Measurements from ENCODE around the gene PLA2G4C. TPM values are rescaled to one million over a fixed set of nuclear protein-coding genes. Genes with fewer than 3 reads are reported as not detected.

Gene PLA2G4C, protein sequence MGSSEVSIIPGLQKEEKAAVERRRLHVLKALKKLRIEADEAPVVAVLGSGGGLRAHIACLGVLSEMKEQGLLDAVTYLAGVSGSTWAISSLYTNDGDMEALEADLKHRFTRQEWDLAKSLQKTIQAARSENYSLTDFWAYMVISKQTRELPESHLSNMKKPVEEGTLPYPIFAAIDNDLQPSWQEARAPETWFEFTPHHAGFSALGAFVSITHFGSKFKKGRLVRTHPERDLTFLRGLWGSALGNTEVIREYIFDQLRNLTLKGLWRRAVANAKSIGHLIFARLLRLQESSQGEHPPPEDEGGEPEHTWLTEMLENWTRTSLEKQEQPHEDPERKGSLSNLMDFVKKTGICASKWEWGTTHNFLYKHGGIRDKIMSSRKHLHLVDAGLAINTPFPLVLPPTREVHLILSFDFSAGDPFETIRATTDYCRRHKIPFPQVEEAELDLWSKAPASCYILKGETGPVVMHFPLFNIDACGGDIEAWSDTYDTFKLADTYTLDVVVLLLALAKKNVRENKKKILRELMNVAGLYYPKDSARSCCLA
- total RNA-seq, result 10 to 100 TPM; 25.7 to 61.1 (median 51.1) TPM

GRCh38 chr19:48110350-48110966 lies at the start of gene PLA2G4C:
Gene PLA2G4C (minus strand): TSS chr19:48110817. CDS start chr19:48106529, 4,288 bp downstream.
- Histone ChIP-seq H3K4me3 (peak within 1 kb of the TSS; percentile 55 to 66 (median 63)), H3K4me1 (peaks cover 25 to 34% of the 10 kb centered on the region in 2 donors), H3K27me3 (no peaks in the 10 kb centered on the region), H3K27ac (peak within 1 kb of the TSS; percentile 90 to 99 (median 96)), H3K9me3 (no peaks in the 10 kb centered on the region), H3K36me3 (no peaks in the 10 kb centered on the region)
- in situ Hi-C loops (cut with MboI; ENCODE audit: low sequenced_read_pairs in 4 of 4) (loop anchor here in 1 of 4 donors (25.0 kb wide), 1 partner anchor 148 kb away; no protein-coding TSS in a partner anchor), intact Hi-C loops (cut with DNase I; ENCODE audit: low total_unique reads) (no loop called here)
- ATAC-seq (peak; percentile 93 to 97), DNase-seq (peak; percentile 84 to 96)
- TF ChIP-seq CTCF (IDR thresholded peaks at IDR 0.05 in 4 of 5, conservative IDR thresholded peaks at IDR 0.05 in 1 of 5) (no peak), POLR2A (IDR thresholded peaks at IDR 0.05) (peak; percentile 92)

- no peak for TF ChIP-seq CTCF (IDR thresholded peaks at IDR 0.05 in 4 of 5, conservative IDR thresholded peaks at IDR 0.05 in 1 of 5)
- no peak for TF ChIP-seq POLR2A (IDR thresholded peaks at IDR 0.05)
- ATAC-seq, result no peak
- intact Hi-C loops (cut with DNase I; ENCODE audit: low total_unique reads) (no loop called here), in situ Hi-C loops (cut with MboI; ENCODE audit: low sequenced_read_pairs in 4 of 4) (loop anchor here (10.0 to 25.0 kb wide), 3 partner anchors 53 to 196 kb away; no protein-coding TSS in a partner anchor)
- no peaks in the 10 kb centered on the region for H3K36me3 ChIP-seq
- no peak overlapping the region for H3K27ac ChIP-seq
- no peaks in the 10 kb centered on the region for H3K9me3 ChIP-seq
- no peaks in the 10 kb centered on the region for H3K27me3 ChIP-seq
- DNase-seq, result no peak
- H3K4me1 ChIP-seq, result no peaks in the 10 kb centered on the region
- H3K4me3 ChIP-seq, result no peak overlapping the region
Observed at GRCh38 chr19:48158210-48158790, 47.7 kb upstream of the PLA2G4C start.

GRCh38 chr19:48154003-48154402 lies 43.4 kb upstream of the PLA2G4C start:
- H3K9me3 ChIP-seq, result no peaks in the 10 kb centered on the region
- ATAC-seq (no peak), DNase-seq (no peak)
- H3K4me3 ChIP-seq, result no peak overlapping the region
- no peaks in the 10 kb centered on the region for H3K27me3 ChIP-seq
- intact Hi-C loops (cut with DNase I; ENCODE audit: low total_unique reads), result no loop called here
- in situ Hi-C loops (cut with MboI; ENCODE audit: low sequenced_read_pairs in 4 of 4), result loop anchor here (5.0 to 25.0 kb wide), 4 partner anchors 47 to 192 kb away; no protein-coding TSS in a partner anchor
- no peak overlapping the region for H3K27ac ChIP-seq
- no peak for TF ChIP-seq CTCF (IDR thresholded peaks at IDR 0.05 in 4 of 5, conservative IDR thresholded peaks at IDR 0.05 in 1 of 5)
- no peak for TF ChIP-seq POLR2A (IDR thresholded peaks at IDR 0.05)
- no peaks in the 10 kb centered on the region for H3K36me3 ChIP-seq
- no peaks in the 10 kb centered on the region for H3K4me1 ChIP-seq

DNA sequence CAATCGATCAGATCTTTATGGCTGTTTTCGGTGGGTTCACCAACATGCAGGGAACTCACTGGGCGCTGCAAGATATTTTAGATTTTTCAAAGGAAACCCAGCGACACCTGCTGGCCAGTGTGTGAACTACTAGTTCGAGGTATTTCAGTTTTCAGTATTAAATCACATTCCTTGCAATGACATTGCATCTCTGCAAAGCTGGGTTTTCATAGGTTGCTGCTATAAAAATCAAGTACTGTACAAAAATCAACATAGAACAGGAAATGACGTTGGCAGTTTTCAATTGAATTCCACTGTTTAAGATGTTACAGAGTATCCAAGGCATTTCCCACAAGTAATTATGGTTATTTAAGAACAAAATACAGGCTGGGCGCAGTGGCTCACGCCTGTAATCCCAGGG lies 41.9 kb upstream of the PLA2G4C start:
- DNase-seq (peak; percentile 12 to 42), ATAC-seq (peak; percentile 41 to 83)
- intact Hi-C loops (cut with DNase I; ENCODE audit: low total_unique reads) (loop anchor here (1.0 kb wide), 1 partner anchor 45 kb away; no protein-coding TSS in a partner anchor), in situ Hi-C loops (cut with MboI; ENCODE audit: low sequenced_read_pairs in 4 of 4) (loop anchor here (5.0 to 25.0 kb wide), 4 partner anchors 45 to 190 kb away; no protein-coding TSS in a partner anchor)
- H3K27me3 ChIP-seq, result no peaks in the 10 kb centered on the region
- H3K4me3 ChIP-seq, result no peak overlapping the region
- no peaks in the 10 kb centered on the region for H3K36me3 ChIP-seq
- H3K27ac ChIP-seq, result no peak overlapping the region
- no peaks in the 10 kb centered on the region for H3K9me3 ChIP-seq
- H3K4me1 ChIP-seq, result no peaks in the 10 kb centered on the region
- no peak for TF ChIP-seq POLR2A (IDR thresholded peaks at IDR 0.05)
- peak; percentile 85 to 93 (median 88) for TF ChIP-seq CTCF (IDR thresholded peaks at IDR 0.05 in 4 of 5, conservative IDR thresholded peaks at IDR 0.05 in 1 of 5)

All from gastrocnemius medialis (tissue), 4 donors.